GM12892 (cell line): ENCODE data around the gene STAC2.

Experiments
- POLR2A ChIP-seq: IDR thresholded peaks from 2 replicates; pipeline ENCODE4 v1.6.1; 2011; ENCODE audit warnings: low read depth, low read length, control low read depth
- POLR2AphosphoS5 ChIP-seq: IDR thresholded peaks from 2 replicates; pipeline ENCODE4 v1.6.1; 2011; ENCODE audit warnings: low read depth, low read length, control low read depth
- TAF1 ChIP-seq: IDR thresholded peaks from 2 replicates; pipeline ENCODE4 v1.6.1; 2011; ENCODE audit warnings: low read depth, mild to moderate bottlenecking, control low read depth, low read length, borderline replicate concordance

GRCh38 chr17:39164675-39165143 is 61.0 kb downstream of the STAC2 start:
- TF ChIP-seq POLR2AphosphoS5 (no peak), POLR2A (no peak), TAF1 (no peak)
